Measurements from ENCODE around the gene APCDD1.

The APCDD1 gene

GRCh38 chr18:10453806-10454680 lies at the start of gene APCDD1:
Gene APCDD1 (plus strand): TSS chr18:10454635. CDS start chr18:10454982, 347 bp downstream.
- FAIRE-seq, result no peak

- no peak for FAIRE-seq
Observed at GRCh38 chr18:10405014-10405493, 49.4 kb upstream of the APCDD1 start.

DNA sequence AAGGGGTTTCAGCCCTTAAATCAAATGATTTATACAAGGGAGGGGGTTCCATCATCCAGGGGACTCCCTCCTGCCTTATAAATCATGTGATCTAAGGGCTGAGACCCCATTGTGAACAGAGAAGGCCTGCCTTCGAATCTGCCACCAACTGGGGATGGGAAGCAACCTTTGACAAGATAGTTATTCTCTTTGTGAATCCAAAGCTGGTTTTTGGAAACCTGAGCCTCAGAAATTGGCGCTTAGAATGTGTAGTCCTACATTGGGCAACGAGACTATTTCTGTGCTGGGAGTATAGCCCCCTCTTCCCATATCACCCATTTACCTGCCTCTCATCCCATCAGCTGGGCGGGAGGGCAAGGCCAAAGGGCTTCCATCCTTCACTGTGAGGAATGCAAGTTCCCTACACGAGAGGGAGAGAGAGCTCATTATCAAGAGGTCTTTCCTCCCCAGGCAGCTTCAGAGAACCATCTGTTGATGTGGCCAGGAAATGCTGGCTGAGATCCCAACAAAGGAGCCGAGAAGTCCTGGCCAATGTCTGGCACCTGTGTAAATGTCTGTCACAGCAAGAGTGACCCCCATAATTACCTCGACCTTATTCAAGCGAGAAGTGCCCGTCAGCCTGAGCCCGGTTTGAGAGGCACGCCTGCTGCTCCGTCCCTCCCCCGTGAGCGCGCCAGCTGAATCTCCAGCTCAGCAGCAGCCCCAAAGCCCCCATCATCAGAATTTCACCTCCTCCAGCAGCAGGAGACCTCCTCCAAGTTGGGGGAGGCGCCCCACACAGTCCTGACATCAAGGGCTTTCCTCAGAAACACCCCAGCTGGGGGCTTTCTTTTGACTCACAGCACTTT lies 48.4 kb upstream of the APCDD1 start:
- FAIRE-seq, result no peak

- FAIRE-seq, result no peak
Observed at GRCh38 chr18:10408131-10408530, 46.3 kb upstream of the APCDD1 start.

DNA sequence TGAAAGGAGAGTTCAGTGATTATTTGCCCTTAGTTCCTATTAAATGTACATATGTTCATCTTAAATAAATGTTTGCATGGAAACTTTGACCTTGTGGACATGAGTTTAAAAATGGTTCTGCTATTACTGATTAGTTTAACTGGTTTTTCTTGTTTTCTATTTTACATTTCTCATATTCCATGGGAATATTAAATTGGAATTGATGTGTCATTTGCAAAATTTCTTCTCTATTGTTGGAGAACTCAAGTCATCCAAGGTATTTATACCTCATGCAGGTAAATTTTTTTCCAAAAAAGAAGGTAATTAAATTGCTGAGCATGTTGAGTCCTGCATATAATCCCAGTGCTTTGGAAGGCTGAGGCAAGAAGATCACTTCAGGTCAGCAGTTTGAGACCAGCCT lies 45.4 kb upstream of the APCDD1 start:
- no peak for FAIRE-seq

DNA sequence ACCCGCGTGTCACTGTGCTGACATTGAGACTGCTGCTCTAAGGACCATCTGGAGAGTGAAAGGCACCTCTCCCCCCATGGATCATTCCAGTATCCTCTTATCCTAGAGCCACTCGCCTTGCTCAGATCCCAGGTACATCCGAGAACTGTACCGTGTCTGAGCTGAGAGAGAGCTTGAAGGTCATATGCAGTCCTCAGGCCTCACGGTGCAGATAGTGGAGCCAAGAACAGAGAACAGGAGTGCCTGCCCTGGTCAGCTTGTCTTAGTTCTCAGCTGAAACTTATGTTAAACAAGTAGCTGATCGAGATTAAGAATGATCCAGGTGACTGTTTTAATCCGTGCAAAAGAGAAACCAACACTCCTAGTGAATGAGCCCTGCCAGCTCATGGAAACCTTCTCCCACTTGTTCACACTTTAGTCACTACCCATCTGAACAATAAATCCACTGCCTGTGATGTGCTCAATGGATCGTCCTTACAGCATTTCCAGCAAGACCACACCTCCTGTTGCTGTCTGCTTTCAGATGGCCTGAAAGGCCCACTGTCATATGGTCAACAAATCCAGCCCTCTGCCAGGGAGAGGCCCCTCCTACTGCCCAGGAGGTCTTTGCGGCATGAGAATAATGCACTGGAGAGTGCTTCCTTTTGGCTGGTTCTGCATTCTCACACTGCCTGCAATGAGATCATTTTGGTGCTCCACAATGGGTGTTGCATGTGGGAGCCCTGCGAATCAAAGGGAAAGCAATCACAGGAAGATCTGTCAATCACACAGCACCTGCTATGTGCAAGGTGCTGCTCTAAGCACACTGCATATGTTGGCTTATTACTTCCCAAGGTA lies 43.7 kb upstream of the APCDD1 start:
- FAIRE-seq, result no peak

DNA sequence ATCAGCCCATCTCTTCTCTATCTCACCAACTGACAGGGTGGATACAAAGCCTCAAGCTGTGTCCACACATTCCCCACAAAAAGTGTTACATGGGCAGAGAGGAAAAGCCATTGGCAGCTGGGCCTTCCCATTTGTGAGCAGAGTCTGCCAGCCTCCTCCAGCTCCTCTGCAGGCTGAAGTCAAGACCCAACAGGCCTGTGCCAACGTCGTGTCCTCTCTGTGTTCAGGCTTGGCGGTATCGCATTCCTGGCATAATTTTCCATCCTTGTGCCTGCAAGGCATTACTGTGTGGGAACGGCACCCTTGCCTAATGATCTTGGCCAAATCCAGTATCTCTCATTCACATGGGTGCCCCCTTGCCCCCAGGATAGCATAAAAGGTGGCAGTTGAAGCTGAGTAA lies 41.5 kb upstream of the APCDD1 start:
- no peak for FAIRE-seq

GRCh38 chr18:10413722-10414121 lies 40.7 kb upstream of the APCDD1 start:
- no peak for FAIRE-seq

GRCh38 chr18:10414293-10414842 lies 40.1 kb upstream of the APCDD1 start:
- FAIRE-seq, result no peak

GRCh38 chr18:10416065-10416464 lies 38.4 kb upstream of the APCDD1 start:
- no peak for FAIRE-seq

DNA sequence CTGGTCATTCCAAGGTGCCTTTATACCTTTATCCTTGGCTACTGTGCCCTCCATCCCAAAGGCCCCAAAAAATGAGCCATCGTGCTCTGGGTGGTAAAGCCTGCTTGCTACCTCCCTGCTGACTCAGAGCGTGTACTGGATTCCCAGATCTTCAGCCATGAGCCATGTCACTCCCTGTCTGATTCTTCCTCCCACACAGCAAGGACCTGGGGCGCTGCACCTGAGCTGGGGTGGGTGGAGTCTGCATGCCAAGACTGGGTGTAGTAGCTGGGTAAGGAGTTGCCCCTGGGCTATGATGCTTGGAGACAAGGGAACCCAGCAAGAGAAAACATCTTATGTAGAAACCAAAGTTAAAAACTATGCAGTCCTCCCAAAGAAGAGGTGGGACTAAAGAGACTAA lies 37.2 kb upstream of the APCDD1 start:
- FAIRE-seq, result no peak

DNA sequence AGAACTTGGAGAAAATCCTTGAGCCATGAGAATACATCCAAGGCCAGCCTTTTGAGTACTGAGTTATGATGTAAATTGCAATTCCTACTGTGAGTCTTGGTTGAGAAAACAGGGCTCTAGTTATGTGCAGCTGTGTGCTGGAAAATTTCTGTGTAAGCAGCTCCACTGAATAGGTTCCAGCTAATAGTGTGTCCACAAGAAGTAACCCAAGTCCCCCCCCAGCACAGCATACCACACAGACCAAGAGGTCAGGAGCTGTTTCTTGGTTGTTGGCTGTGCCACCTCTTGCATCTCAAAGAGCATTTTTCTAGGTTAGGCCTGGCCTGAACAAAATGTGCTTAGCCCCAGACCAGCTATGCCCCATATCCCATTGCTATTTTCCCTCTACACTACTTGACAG lies 36.8 kb upstream of the APCDD1 start:
- FAIRE-seq, result no peak

DNA sequence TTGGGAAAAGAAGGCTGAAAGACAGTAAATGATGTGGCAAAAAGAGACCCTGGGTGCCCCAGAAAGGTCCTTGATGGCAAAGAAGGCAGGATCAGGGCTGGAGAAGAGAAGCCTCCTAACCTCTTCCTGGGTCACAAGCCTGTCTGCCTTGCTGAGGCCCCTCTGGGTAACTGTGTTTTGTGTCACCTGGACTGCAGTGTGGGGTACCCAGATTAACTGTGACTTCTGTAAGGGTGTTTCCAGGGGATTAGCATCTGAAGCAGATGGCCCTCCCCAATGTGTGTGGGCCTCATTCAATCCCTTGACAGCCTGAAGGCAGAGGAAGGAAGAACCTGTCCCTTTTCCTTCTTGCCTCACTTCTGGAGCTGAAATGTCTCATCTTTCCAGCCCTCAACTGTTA lies 35.6 kb upstream of the APCDD1 start:
- no peak for FAIRE-seq

- no peak for FAIRE-seq
Observed at GRCh38 chr18:10419420-10420103, 34.9 kb upstream of the APCDD1 start.

- FAIRE-seq, result no peak
Observed at GRCh38 chr18:10420561-10421352, 33.7 kb upstream of the APCDD1 start.

DNA sequence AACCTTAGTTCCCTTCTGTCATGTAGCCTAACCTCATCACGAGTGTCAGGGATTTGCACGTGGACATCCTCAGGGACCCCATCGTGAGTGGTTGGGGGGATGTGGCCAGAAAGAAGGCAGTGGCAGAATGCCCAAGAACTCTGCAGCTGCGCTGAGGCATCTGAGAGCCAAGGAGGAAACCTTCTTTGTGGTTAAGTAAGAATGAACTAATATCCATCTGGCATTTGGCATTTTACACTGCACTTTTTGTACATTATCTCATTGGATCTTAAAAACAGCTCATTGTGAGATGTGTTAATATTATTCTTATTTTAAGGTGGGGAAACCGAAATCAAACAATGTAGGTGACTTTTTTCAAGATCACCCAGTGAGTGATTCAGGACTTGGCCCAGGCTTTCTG lies 32.6 kb upstream of the APCDD1 start:
- no peak for FAIRE-seq

DNA sequence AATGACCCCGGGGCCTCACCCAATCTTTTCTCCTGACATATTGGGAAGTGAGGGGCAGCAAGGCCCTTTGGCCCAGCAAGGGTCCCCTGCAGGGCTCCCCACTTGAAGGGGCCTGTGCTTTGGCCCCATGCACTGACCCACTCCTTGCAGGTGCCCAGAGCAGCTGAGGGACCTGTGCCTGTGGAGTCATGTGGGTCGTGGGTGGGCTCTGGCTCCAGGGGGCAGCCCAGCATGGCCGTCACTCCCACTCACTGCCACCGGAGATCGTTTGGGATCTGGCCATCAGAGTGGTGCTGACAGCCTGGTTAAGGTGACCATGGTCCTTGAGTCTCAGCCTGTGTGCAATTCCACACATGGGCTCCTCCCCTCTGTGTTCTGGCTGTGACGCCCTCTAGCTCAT lies 31.7 kb upstream of the APCDD1 start:
- no peak for FAIRE-seq

- FAIRE-seq, result no peak
Observed at GRCh38 chr18:10424585-10425307, 29.7 kb upstream of the APCDD1 start.

DNA sequence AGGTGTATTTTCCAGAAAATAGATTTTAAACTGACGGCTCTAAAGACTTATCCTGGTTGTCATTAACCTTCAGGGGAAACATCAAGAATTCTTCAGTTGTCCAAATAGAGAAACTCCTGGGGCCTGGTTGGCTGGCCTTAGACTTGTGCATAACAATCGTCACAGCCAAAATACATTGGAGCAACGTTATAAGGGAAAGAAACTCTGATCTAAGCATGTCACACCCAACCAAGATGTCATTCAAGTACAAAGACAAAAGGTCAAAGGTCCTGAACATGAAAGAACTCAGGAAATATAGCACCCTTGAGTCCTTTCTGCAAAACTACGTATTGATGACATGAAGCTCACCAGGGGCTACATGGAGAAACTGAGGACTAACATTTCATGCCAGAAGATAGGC lies 23.8 kb upstream of the APCDD1 start:
- FAIRE-seq, result no peak

GRCh38 chr18:10431680-10432079 lies 22.8 kb upstream of the APCDD1 start:
- no peak for FAIRE-seq
